HL-60 (cell line): ENCODE data around the gene TUBGCP3.

Experiments
- DNase-seq, 2 experiments: peaks; one replicate each; pipeline ENCODE4 v3.0.0-alpha.2; 2010 to 2020; ENCODE audit warnings: low read depth in 1 of 2, low spot score in 1 of 2
- H3K27ac ChIP-seq: fragments of 250-450 bp; sonication (Bioruptor Pico); replicated peaks from 2 replicates; pipeline ENCODE4 v1.5.1; 2020; ENCODE audit warnings: mild to moderate bottlenecking, moderate library complexity
- H3K27me3 ChIP-seq: fragments of 250-450 bp; sonication (Bioruptor Pico); 2 replicates; pipeline ENCODE4 v1.5.1; 2021; ENCODE audit warnings: mild to moderate bottlenecking, moderate library complexity; ENCODE audit not compliant: insufficient read depth, poor library complexity, severe bottlenecking
- H3K4me3 ChIP-seq: replicated peaks from 2 replicates; pipeline ENCODE4 v1.5.1; 2011; ENCODE audit warnings: mild to moderate bottlenecking, control low read depth, low read length; ENCODE audit not compliant: insufficient read depth
- GABPA ChIP-seq: IDR thresholded peaks from 2 replicates; pipeline ENCODE4 v1.6.1; 2012; ENCODE audit warnings: low read depth
- POLR2AphosphoS5 ChIP-seq: IDR thresholded peaks from 2 replicates; pipeline ENCODE4 v1.6.1; 2012; ENCODE audit warnings: low read depth
- REST ChIP-seq: IDR thresholded peaks from 2 replicates; pipeline ENCODE4 v1.6.1; 2012; ENCODE audit warnings: low read depth; ENCODE audit not compliant: insufficient replicate concordance
- SPI1 ChIP-seq: IDR thresholded peaks from 2 replicates; pipeline ENCODE4 v1.6.1; 2012; ENCODE audit warnings: low read depth, mild to moderate bottlenecking, borderline replicate concordance
- TF ChIP-seq, protein P1 (sequence below): IDR thresholded peaks from one replicate; pipeline ENCODE4 v1.5.1; 2011; ENCODE audit warnings: low read length, control low read depth, inconsistent platforms; ENCODE audit not compliant: insufficient read depth

TUBGCP3 gene

DNA sequence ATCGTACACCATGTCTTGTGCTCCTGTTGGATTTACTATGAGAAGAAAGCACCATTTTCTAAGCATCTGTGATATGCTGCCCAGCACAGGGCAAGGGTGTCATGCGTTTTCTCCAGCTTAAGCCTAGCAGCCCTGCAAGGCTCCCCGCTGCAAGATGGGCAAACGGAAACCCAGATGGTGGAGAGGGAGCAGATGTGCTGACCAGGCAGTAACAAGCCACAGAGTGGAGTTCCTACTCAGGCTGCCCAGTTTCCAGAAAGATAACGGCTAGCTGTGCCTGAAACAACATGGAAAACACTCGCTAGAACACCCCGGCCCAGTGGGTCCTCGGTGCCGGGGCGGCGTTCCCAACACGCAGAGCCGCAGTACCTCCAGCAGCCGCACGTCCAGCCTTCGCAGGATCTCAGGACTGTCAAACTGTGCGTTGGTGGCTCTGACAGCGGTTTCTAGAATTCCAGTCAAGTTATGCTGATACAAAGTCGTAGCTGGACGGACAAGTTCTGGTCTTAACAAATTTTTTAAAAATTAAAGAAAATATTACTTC, 68.4 kb downstream of the TUBGCP3 start:
- no peaks in the 10 kb centered on the region for H3K27me3 ChIP-seq
- H3K27ac ChIP-seq, result no peak overlapping the region
- no peak for DNase-seq
- no peak overlapping the region for H3K4me3 ChIP-seq
- TF ChIP-seq SPI1, result no peak

DNA sequence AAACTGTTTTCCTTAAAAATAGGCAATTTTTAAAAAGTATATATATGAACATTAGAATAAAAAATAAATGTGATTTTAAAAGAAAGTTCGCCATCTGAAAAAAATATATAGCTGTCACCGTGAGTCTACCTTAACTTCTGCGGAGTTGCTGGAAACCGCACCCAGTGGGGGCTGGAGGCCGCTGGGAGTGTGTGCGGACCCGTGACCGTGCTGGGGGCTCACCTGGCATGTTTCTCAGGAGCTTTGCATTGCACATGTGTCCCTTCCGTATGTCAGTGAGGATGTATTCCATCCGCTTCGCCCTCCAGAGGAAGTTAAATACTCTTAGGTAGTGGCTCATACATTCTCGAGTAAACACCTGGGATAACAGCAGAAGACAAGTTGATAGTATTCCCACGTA, 71.7 kb downstream of the TUBGCP3 start:
- no peak overlapping the region for H3K27ac ChIP-seq
- DNase-seq, result no peak
- no peaks in the 10 kb centered on the region for H3K27me3 ChIP-seq
- TF ChIP-seq REST, result no peak
- no peak for TF ChIP-seq GABPA
- no peak for TF ChIP-seq SPI1
- TF ChIP-seq POLR2AphosphoS5, result no peak
- TF ChIP-seq, protein P1, sequence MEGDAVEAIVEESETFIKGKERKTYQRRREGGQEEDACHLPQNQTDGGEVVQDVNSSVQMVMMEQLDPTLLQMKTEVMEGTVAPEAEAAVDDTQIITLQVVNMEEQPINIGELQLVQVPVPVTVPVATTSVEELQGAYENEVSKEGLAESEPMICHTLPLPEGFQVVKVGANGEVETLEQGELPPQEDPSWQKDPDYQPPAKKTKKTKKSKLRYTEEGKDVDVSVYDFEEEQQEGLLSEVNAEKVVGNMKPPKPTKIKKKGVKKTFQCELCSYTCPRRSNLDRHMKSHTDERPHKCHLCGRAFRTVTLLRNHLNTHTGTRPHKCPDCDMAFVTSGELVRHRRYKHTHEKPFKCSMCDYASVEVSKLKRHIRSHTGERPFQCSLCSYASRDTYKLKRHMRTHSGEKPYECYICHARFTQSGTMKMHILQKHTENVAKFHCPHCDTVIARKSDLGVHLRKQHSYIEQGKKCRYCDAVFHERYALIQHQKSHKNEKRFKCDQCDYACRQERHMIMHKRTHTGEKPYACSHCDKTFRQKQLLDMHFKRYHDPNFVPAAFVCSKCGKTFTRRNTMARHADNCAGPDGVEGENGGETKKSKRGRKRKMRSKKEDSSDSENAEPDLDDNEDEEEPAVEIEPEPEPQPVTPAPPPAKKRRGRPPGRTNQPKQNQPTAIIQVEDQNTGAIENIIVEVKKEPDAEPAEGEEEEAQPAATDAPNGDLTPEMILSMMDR, result no peak
- no peak overlapping the region for H3K4me3 ChIP-seq

DNA sequence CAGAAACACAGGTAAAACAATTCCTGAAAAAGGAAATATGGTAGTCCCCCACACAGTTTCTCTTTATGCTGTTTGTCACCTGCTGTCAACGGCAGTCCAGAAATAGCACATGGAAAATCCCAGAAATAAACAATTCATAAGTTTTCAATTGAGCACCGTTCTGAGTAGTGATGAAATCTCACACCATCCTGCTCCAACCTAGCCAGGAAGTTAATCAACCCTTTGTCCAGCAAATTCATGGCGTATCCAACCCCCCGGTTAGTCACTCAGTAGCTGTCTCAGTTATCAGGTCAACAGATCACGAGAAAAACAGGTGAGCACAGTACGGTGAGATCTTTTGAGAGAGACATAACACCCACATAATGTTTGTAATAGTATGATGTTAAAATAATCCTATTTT, 74.2 kb downstream of the TUBGCP3 start:
- H3K4me3 ChIP-seq, result no peak overlapping the region
- no peaks in the 10 kb centered on the region for H3K27me3 ChIP-seq
- H3K27ac ChIP-seq, result no peak overlapping the region
- TF ChIP-seq GABPA (no peak), POLR2AphosphoS5 (no peak), SPI1 (no peak), REST (no peak)
- TF ChIP-seq, protein P1, result no peak
- no peak for DNase-seq

DNA sequence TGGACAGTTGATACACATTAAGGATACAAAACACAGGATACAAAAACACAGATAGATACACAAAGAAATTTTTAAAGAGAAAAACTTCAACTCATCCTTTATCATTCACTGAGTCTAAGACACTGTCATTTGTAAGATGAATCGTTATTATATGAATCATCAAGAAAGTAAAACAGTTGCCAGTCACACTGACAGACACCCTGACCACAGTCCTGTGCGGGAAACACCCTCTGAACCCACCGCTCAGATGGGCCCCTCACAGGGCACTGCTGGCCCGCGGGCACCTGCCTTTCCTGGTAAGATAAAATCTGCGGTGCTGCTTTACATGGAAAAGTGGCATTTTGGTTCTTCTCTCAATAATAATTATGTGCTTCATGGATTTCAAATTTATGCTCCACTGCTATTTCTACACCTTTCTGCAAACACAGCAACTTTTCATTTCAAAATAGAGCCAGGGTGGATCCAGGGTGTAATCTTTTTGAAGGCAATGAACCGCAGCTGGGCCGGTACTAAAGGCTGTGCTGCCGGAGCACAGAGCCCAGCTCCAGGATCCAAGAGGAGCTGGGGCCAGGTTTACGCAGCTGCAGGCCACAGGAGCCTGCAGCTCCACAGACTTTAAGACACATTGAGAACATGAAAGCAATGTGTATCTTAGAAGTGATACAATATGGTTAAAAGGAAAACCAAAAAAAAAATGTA, 76.8 kb downstream of the TUBGCP3 start:
- Histone ChIP-seq H3K27ac (no peak overlapping the region), H3K27me3 (no peaks in the 10 kb centered on the region), H3K4me3 (no peak overlapping the region)
- no peak for DNase-seq
- no peak for TF ChIP-seq REST
- TF ChIP-seq, protein P1, result no peak
- TF ChIP-seq POLR2AphosphoS5, result no peak
- TF ChIP-seq SPI1, result no peak
- TF ChIP-seq GABPA, result no peak
